GM12864 (cell line): Measurements from ENCODE around the gene VSIR.
A peak's percentile ranks its signal among the peaks of the same experiment; 100 is the strongest.

Source experiments
- DNase-seq: peaks from one replicate; pipeline ENCODE4 v3.0.0-alpha.2; 2011; ENCODE audit warnings: low read depth
- H3K4me3 ChIP-seq: 2 replicates; pipeline ENCODE4 v1.5.1; 2011; ENCODE audit warnings: mild to moderate bottlenecking, low read depth, low read length, control low read depth
- TF ChIP-seq, protein P1 (sequence below): IDR thresholded peaks from 2 replicates; pipeline ENCODE4 v1.5.1; 2011; ENCODE audit warnings: low read depth, mild to moderate bottlenecking, moderate library complexity, low read length, control low read depth, inconsistent platforms; ENCODE audit errors: missing control alignments

Gene VSIR

DNA sequence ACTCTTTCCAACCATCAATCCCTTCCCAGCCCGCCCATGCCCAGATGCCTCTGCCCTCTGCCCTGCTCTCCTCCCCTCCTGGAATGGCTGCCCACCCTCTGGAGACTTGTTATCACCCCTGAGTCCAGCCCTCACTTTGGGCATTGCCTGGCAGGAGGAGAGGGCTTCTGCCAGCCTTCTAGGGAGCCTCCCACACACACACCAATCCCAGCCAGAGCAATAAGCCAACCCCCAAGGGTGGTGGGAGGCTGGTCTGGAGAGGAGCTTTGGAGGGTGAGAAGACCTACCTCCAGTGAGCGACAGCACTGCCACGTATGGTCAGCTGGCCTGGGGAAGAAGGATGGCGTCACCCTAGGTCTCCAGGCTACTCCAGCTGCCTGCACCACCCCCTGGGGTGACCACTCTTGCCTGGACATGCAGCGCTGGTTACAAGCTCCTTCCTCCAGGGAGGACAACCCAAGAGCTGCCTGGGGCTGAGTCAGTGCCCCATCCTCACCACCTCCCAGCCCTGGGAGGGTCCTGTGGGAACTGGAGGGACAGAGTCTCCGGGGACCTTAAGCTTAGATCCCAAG lies 62.2 kb downstream of the VSIR start:
- H3K4me3 ChIP-seq = no peak overlapping the region
- no peak for DNase-seq
- TF ChIP-seq, protein P1, sequence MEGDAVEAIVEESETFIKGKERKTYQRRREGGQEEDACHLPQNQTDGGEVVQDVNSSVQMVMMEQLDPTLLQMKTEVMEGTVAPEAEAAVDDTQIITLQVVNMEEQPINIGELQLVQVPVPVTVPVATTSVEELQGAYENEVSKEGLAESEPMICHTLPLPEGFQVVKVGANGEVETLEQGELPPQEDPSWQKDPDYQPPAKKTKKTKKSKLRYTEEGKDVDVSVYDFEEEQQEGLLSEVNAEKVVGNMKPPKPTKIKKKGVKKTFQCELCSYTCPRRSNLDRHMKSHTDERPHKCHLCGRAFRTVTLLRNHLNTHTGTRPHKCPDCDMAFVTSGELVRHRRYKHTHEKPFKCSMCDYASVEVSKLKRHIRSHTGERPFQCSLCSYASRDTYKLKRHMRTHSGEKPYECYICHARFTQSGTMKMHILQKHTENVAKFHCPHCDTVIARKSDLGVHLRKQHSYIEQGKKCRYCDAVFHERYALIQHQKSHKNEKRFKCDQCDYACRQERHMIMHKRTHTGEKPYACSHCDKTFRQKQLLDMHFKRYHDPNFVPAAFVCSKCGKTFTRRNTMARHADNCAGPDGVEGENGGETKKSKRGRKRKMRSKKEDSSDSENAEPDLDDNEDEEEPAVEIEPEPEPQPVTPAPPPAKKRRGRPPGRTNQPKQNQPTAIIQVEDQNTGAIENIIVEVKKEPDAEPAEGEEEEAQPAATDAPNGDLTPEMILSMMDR = no peak

GRCh38 chr10:71710519-71710918 lies 62.8 kb downstream of the VSIR start:
- DNase-seq = no peak
- no peak overlapping the region for H3K4me3 ChIP-seq
- TF ChIP-seq, protein P1 = no peak

DNA sequence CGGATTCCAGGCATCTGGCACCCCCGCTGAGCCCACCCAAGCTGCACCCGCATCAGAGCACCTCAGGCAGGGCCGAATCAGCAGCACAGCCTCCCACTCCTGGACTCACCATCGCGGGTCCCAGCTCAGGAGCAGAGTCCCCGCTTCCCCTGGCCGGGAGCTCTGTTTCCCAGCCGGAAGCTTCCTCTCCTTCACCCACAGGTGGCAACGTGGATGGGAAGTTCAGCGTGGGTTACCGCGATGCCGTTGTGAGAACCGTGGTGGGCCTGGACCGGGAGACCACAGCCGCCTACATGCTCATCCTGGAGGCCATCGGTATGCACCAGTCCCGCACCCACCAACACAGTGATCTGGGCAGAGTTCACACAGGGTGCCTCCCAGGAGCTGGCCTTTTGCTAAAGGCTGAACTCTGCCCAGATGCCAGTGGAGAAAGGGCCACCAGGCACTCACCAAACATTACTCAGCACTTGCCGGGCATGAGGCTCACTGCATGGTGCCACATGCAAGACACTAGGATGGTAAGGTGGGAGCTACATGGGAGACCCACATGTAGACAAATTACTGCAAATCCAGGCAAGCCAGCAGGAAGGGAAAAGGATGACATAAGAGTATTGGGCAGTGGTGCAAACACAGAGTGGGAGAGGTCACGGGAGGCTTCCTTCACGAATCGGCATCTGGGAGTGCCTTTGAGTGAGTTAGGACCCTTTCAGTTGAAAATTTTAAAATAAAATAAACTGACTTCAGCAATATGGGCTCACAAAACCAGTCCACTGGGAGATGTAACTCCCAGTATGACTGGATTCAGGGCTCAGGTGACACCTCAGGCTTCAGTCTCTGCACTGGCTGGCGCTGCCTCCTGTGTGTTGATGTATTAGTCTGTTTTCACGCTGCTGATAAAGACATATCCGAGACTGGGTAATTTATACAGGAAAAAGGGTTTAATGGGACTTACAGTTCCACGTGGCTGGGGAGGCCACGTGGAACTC lies 64.1 kb downstream of the VSIR start:
- H3K4me3 ChIP-seq = no peak overlapping the region
- TF ChIP-seq, protein P1 = no peak
- DNase-seq = no peak

GRCh38 chr10:71708301-71708703 lies 65.0 kb downstream of the VSIR start:
- DNase-seq = no peak
- no peak overlapping the region for H3K4me3 ChIP-seq
- TF ChIP-seq, protein P1 = peak; percentile 98

- TF ChIP-seq, protein P1 = no peak
- H3K4me3 ChIP-seq = no peak overlapping the region
- DNase-seq = no peak
Measured at GRCh38 chr10:71707240-71707789, 66.0 kb downstream of the VSIR start.

- no peak overlapping the region for H3K4me3 ChIP-seq
Measured at GRCh38 chr10:71706216-71707121, 66.9 kb downstream of the VSIR start.

More at GRCh38 chr10:71706216-71707121, 66.9 kb downstream of the VSIR start:
- no peak for DNase-seq
- TF ChIP-seq, protein P1 = no peak
